HepG2 (cell line): ENCODE results near the gene OLFM1.

Experiments
- CENPX ChIP-seq: sonication (generic); formaldehyde crosslinking; IDR thresholded peaks from 2 replicates; pipeline ENCODE4 v1.9.0; 2021; ENCODE audit warnings: mild to moderate bottlenecking, missing genetic modification reagents, moderate library complexity
- CHD2 ChIP-seq: IDR thresholded peaks from 2 replicates; pipeline ENCODE4 v1.6.1; 2011; ENCODE audit warnings: low read depth, low read length, improper control_type of control experiment
- HMGA1 ChIP-seq: sonication (generic); formaldehyde crosslinking; conservative IDR thresholded peaks from 2 replicates; pipeline ENCODE4 v1.4.0; 2020; ENCODE audit warnings: missing genetic modification reagents
- KDM5A ChIP-seq: fragments of 200-600 bp; sonication (generic); IDR thresholded peaks from 2 replicates; pipeline ENCODE4 v1.7.0; 2018; ENCODE audit warnings: antibody characterized with exemption, mild to moderate bottlenecking, low read length, borderline replicate concordance
- MTF2 ChIP-seq: sonication (generic); formaldehyde crosslinking; IDR thresholded peaks from 2 replicates; pipeline ENCODE4 v1.5.0; 2020; ENCODE audit warnings: missing genetic modification reagents, borderline replicate concordance
- NCOA5 ChIP-seq: sonication (generic); formaldehyde crosslinking; IDR thresholded peaks from 2 replicates; pipeline ENCODE4 v1.4.0; 2020; ENCODE audit warnings: missing genetic modification reagents
- RBM22 ChIP-seq: fragments of 200-400 bp; formaldehyde crosslinking; optimal IDR thresholded peaks from 2 replicates; pipeline ENCODE3; 2017; ENCODE audit warnings: mild to moderate bottlenecking, low read length, moderate library complexity
- SMC3 ChIP-seq: IDR thresholded peaks from 2 replicates; pipeline ENCODE4 v1.6.1; 2011; ENCODE audit warnings: low read length, improper control_type of control experiment
- SRF ChIP-seq: IDR thresholded peaks from 2 replicates; pipeline ENCODE4 v1.6.1; 2011; ENCODE audit warnings: mild to moderate bottlenecking, low read depth, low read length, moderate library complexity
- TF ChIP-seq, protein P1 (sequence below), 2 experiments: IDR thresholded peaks; 2 replicates each; pipeline ENCODE4 v1.6.1; 2011 to 2012; ENCODE audit warnings: low read length in 2 of 2, borderline replicate concordance in 1 of 2, low read depth in 1 of 2, mild to moderate bottlenecking in 1 of 2, moderate library complexity in 1 of 2
- TF ChIP-seq, protein P2 (sequence below): sonication (generic); formaldehyde crosslinking; IDR thresholded peaks from 2 replicates; pipeline ENCODE4 v1.4.0; 2020; ENCODE audit warnings: missing genetic modification reagents, borderline replicate concordance

DNA sequence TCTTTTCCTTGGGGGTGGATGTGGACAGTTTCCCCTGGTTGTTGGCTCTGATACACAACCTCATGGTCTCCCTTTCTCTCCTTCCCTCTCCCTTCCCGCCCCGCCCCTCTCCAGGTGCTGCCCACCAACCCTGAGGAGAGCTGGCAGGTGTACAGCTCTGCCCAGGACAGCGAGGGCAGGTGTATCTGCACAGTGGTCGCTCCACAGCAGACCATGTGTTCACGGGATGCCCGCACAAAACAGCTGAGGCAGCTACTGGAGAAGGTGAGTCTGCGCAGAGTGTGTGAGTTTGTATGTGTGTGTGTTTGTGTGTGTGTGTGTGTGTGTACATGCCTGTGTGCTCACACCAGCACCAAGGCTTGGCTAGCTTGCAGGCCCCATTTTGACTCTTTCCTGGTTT, 2.6 kb downstream of the OLFM1 start:
- TF ChIP-seq KDM5A (no peak), SRF (no peak), MTF2 (CRISPR knock-in tag) (no peak), CENPX (CRISPR knock-in tag) (no peak), CHD2 (no peak), RBM22 (no peak), HMGA1 (no peak), SMC3 (no peak), NCOA5 (CRISPR knock-in tag) (no peak)
- TF ChIP-seq, protein P1, sequence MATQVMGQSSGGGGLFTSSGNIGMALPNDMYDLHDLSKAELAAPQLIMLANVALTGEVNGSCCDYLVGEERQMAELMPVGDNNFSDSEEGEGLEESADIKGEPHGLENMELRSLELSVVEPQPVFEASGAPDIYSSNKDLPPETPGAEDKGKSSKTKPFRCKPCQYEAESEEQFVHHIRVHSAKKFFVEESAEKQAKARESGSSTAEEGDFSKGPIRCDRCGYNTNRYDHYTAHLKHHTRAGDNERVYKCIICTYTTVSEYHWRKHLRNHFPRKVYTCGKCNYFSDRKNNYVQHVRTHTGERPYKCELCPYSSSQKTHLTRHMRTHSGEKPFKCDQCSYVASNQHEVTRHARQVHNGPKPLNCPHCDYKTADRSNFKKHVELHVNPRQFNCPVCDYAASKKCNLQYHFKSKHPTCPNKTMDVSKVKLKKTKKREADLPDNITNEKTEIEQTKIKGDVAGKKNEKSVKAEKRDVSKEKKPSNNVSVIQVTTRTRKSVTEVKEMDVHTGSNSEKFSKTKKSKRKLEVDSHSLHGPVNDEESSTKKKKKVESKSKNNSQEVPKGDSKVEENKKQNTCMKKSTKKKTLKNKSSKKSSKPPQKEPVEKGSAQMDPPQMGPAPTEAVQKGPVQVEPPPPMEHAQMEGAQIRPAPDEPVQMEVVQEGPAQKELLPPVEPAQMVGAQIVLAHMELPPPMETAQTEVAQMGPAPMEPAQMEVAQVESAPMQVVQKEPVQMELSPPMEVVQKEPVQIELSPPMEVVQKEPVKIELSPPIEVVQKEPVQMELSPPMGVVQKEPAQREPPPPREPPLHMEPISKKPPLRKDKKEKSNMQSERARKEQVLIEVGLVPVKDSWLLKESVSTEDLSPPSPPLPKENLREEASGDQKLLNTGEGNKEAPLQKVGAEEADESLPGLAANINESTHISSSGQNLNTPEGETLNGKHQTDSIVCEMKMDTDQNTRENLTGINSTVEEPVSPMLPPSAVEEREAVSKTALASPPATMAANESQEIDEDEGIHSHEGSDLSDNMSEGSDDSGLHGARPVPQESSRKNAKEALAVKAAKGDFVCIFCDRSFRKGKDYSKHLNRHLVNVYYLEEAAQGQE (IDR thresholded peaks at IDR 0.05; ENCODE audit: borderline replicate concordance in 1 of 2, low read depth in 1 of 2, low read length in 2 of 2), result no peak
- TF ChIP-seq, protein P2, sequence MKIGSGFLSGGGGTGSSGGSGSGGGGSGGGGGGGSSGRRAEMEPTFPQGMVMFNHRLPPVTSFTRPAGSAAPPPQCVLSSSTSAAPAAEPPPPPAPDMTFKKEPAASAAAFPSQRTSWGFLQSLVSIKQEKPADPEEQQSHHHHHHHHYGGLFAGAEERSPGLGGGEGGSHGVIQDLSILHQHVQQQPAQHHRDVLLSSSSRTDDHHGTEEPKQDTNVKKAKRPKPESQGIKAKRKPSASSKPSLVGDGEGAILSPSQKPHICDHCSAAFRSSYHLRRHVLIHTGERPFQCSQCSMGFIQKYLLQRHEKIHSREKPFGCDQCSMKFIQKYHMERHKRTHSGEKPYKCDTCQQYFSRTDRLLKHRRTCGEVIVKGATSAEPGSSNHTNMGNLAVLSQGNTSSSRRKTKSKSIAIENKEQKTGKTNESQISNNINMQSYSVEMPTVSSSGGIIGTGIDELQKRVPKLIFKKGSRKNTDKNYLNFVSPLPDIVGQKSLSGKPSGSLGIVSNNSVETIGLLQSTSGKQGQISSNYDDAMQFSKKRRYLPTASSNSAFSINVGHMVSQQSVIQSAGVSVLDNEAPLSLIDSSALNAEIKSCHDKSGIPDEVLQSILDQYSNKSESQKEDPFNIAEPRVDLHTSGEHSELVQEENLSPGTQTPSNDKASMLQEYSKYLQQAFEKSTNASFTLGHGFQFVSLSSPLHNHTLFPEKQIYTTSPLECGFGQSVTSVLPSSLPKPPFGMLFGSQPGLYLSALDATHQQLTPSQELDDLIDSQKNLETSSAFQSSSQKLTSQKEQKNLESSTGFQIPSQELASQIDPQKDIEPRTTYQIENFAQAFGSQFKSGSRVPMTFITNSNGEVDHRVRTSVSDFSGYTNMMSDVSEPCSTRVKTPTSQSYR (CRISPR knock-in tag), result no peak
